Ascending aorta (tissue), 2 donors: Measurements from ENCODE around the gene NHLRC2. TPM values are rescaled to one million over a fixed set of nuclear protein-coding genes. Genes with fewer than 3 reads are reported as not detected.

Experiments
- DNase-seq, 2 donors: peaks; one replicate each; pipeline ENCODE4 v3.0.0-alpha.2; 2019; ENCODE audit warnings: low spot score in 2 of 2
- H3K27ac ChIP-seq, 2 donors: fragments of 200-600 bp; sonication (generic); one replicate each; pipeline ENCODE4 v1.5.1; 2016 to 2017; ENCODE audit warnings: mild to moderate bottlenecking in 1 of 2
- H3K27me3 ChIP-seq: fragments of 200-600 bp; sonication (generic); one replicate; pipeline ENCODE4 v1.5.1; 2017
- H3K36me3 ChIP-seq, 2 donors: fragments of 200-600 bp; sonication (generic); one replicate each; pipeline ENCODE4 v1.5.1; 2016
- H3K4me1 ChIP-seq, 2 donors: fragments of 200-600 bp; sonication (generic); one replicate each; pipeline ENCODE4 v1.5.1; 2016 to 2017; ENCODE audit warnings: mild to moderate bottlenecking in 1 of 2
- H3K4me3 ChIP-seq, 2 donors: fragments of 200-600 bp; sonication (generic); one replicate each; pipeline ENCODE4 v1.5.1; 2016 to 2017; ENCODE audit warnings: mild to moderate bottlenecking in 1 of 2
- H3K9me3 ChIP-seq, 2 donors: fragments of 200-600 bp; sonication (generic); one replicate each; pipeline ENCODE4 v1.5.1; 2016
- CTCF ChIP-seq, 3 experiments: fragments of 200-600 bp in 2 of 3; fragments of 450-650 bp in 1 of 3; sonication (generic) in 2 of 3; IDR thresholded peaks; one replicate each; pipeline ENCODE4 v1.5.1; 2016 to 2019; ENCODE audit warnings: antibody characterized with exemption in 3 of 3, mild to moderate bottlenecking in 1 of 3, moderate library complexity in 1 of 3
- intact Hi-C: fragments of 100-400 bp; cut with DNase I; formaldehyde crosslinking; loops from one replicate; pipeline ENCODE4 v1.15.1; 2023
- total RNA-seq: library from RNA; depleted of rRNA; stranded (reverse); fragments of >200 nt; gene quantifications from one replicate; pipeline ENCODE4 v1.1.0, GENCODE V29; 2016

NHLRC2 gene
- total RNA-seq, 1 donor from 2014 or later = 7.1 TPM

GRCh38 chr10:113875212-113875611, 20.8 kb downstream of the NHLRC2 start:
- TF ChIP-seq CTCF (IDR thresholded peaks at IDR 0.05) = no peak
- Histone ChIP-seq H3K9me3 (peaks cover 0 to 17% of the 10 kb centered on the region in 2 donors), H3K27me3 (no peaks in the 10 kb centered on the region), H3K4me3 (no peak overlapping the region), H3K4me1 (no peaks in the 10 kb centered on the region), H3K27ac (no peak overlapping the region), H3K36me3 (peaks cover 5 to 10% of the 10 kb centered on the region in 2 donors)
- DNase-seq = no peak
- intact Hi-C loops = no loop called here

- H3K4me1 ChIP-seq = no peaks in the 10 kb centered on the region
- intact Hi-C loops = no loop called here
- no peak overlapping the region for H3K4me3 ChIP-seq
- no peak for DNase-seq
- H3K9me3 ChIP-seq = peaks cover 0 to 17% of the 10 kb centered on the region in 2 donors
- no peaks in the 10 kb centered on the region for H3K27me3 ChIP-seq
- no peak for TF ChIP-seq CTCF (IDR thresholded peaks at IDR 0.05)
- H3K27ac ChIP-seq = no peak overlapping the region
- peaks cover 10% of the 10 kb centered on the region in 2 donors for H3K36me3 ChIP-seq
Observed at GRCh38 chr10:113876461-113876860, 22.0 kb downstream of the NHLRC2 start.

GRCh38 chr10:113879691-113880090, 25.2 kb downstream of the NHLRC2 start:
- Histone ChIP-seq H3K9me3 (no peaks in the 10 kb centered on the region), H3K4me3 (no peak overlapping the region), H3K27me3 (no peaks in the 10 kb centered on the region), H3K4me1 (no peaks in the 10 kb centered on the region), H3K27ac (no peak overlapping the region), H3K36me3 (peaks cover 14 to 16% of the 10 kb centered on the region in 2 donors)
- TF ChIP-seq CTCF (IDR thresholded peaks at IDR 0.05) = no peak
- intact Hi-C loops = no loop called here
- no peak for DNase-seq

GRCh38 chr10:113880236-113880635, 25.8 kb downstream of the NHLRC2 start:
- H3K27me3 ChIP-seq = no peaks in the 10 kb centered on the region
- no peaks in the 10 kb centered on the region for H3K4me1 ChIP-seq
- H3K27ac ChIP-seq = no peak overlapping the region
- intact Hi-C loops = no loop called here
- peaks cover 18 to 20% of the 10 kb centered on the region in 2 donors for H3K36me3 ChIP-seq
- no peak for DNase-seq
- H3K9me3 ChIP-seq = no peaks in the 10 kb centered on the region
- no peak overlapping the region for H3K4me3 ChIP-seq
- no peak for TF ChIP-seq CTCF (IDR thresholded peaks at IDR 0.05)

GRCh38 chr10:113882240-113882639, 27.8 kb downstream of the NHLRC2 start:
- intact Hi-C loops = no loop called here
- Histone ChIP-seq H3K9me3 (no peaks in the 10 kb centered on the region), H3K4me1 (no peaks in the 10 kb centered on the region), H3K36me3 (peaks cover 29 to 35% of the 10 kb centered on the region in 2 donors), H3K27ac (no peak overlapping the region), H3K4me3 (no peak overlapping the region), H3K27me3 (no peaks in the 10 kb centered on the region)
- no peak for DNase-seq
- TF ChIP-seq CTCF (IDR thresholded peaks at IDR 0.05) = no peak

- no peak for DNase-seq
- no peak overlapping the region for H3K4me3 ChIP-seq
- intact Hi-C loops = no loop called here
Observed at GRCh38 chr10:113889911-113890310, 35.5 kb downstream of the NHLRC2 start.

More at GRCh38 chr10:113889911-113890310, 35.5 kb downstream of the NHLRC2 start:
- no peak for TF ChIP-seq CTCF (IDR thresholded peaks at IDR 0.05)
- Histone ChIP-seq H3K36me3 (peaks cover 10 to 23% of the 10 kb centered on the region in 2 donors), H3K4me1 (peaks cover 2 to 4% of the 10 kb centered on the region in 2 donors), H3K9me3 (no peaks in the 10 kb centered on the region), H3K27ac (no peak overlapping the region), H3K27me3 (no peaks in the 10 kb centered on the region)
